Heart right ventricle (tissue), 16 donors: ENCODE measurements around the gene RAD21L1. TPM values are rescaled to one million over a fixed set of nuclear protein-coding genes. Genes with fewer than 3 reads are reported as not detected.

Source experiments
- ATAC-seq, 8 donors: fragments of 200-7000 bp; cut with Tn5 transposase; one replicate each; pipeline ENCODE4 v1.9.1; 2020; ENCODE audit warnings: mild to moderate bottlenecking in 8 of 8, moderate library complexity in 8 of 8, moderate number of reproducible peaks in 1 of 8
- DNase-seq, 2 donors: peaks; one replicate each; pipeline ENCODE4 v3.0.0-alpha.2; 2020
- H3K27ac ChIP-seq, 10 donors: fragments of 200-600 bp; sonication (generic) in 2 of 10; one replicate each; pipeline versions ENCODE4 v1.5.0 to v1.8.0; 2020 to 2022; ENCODE audit warnings: mild to moderate bottlenecking in 3 of 10
- H3K27me3 ChIP-seq, 7 donors: fragments of 200-600 bp; one replicate each; pipeline ENCODE4 v1.8.0; 2021 to 2022; ENCODE audit warnings: mild to moderate bottlenecking in 2 of 7
- H3K36me3 ChIP-seq, 9 donors: fragments of 200-600 bp; sonication (generic) in 1 of 9; one replicate each; pipeline versions ENCODE4 v1.5.0 to v1.8.0; 2020 to 2022; ENCODE audit warnings: mild to moderate bottlenecking in 2 of 9
- H3K4me1 ChIP-seq, 9 donors: fragments of 200-600 bp; sonication (generic) in 1 of 9; one replicate each; pipeline versions ENCODE4 v1.5.0 to v1.8.0; 2020 to 2022; ENCODE audit warnings: mild to moderate bottlenecking in 4 of 9
- H3K4me3 ChIP-seq, 10 donors: fragments of 200-600 bp; sonication (generic) in 2 of 10; one replicate each; pipeline versions ENCODE4 v1.5.0 to v1.8.0; 2020 to 2022; ENCODE audit warnings: mild to moderate bottlenecking in 7 of 10, moderate library complexity in 2 of 10
- H3K9me3 ChIP-seq, 11 donors: fragments of 200-600 bp in 10 of 11; sonication (generic) in 2 of 11; one replicate each; pipeline versions ENCODE4 v1.5.0 to v1.8.0; 2013 to 2022; ENCODE audit warnings: mild to moderate bottlenecking in 2 of 11, control low read depth in 1 of 11, moderate library complexity in 1 of 11
- CTCF ChIP-seq, 9 donors: fragments of 200-600 bp; sonication (generic) in 2 of 9; IDR thresholded peaks; one replicate each; pipeline versions ENCODE4 v1.5.0 to v1.8.0; 2021 to 2022; ENCODE audit warnings: antibody characterized with exemption in 9 of 9, mild to moderate bottlenecking in 5 of 9, moderate library complexity in 1 of 9
- WGBS, 2 donors: extraction: QIAGEN DNeasy Blood & Tissue Kit; methylation state at CpG; one replicate each; pipeline ENCODE4 v1.1.7; 2013; ENCODE audit warnings: inconsistent platforms in 1 of 2; 5-methylcytosine and 5-hydroxymethylcytosine counted together
- intact Hi-C, 10 donors: fragments of 100-400 bp; cut with DNase I; formaldehyde crosslinking; loops; one replicate each; pipeline versions ENCODE4 v1.11.1 to v1.14.2; 2022
- polyA plus RNA-seq, 2 donors: library from polyadenylated mRNA; stranded (reverse); fragments of 200-250 nt; gene quantifications; one replicate each; pipeline ENCODE4 v1.2.3, GENCODE V29; 2013
- total RNA-seq, 10 donors: library from RNA; stranded (reverse); fragmentation: NEBNext Ultra II Directional in 3 of 10; extraction: Animal tissue kit (Norgen Biotek cat#: 25700) in 3 of 10; gene quantifications; one replicate each; pipeline versions ENCODE4 v1.2.1 to v1.2.4, GENCODE V29; 2021 to 2023
- donor health status: Arrhythmogenic right ventricular cardiomyopathy.
- donor health status: ischemic (EF 13 %, LVEDD 7.1; RV severe dilation, severe dysfunction).
- donor health status: healthy with polysubstance abuse.
- donor health status: DM: no; HTN: yes; CAD: no.
- donor health status: DM: no; HTN: no; CAD: no.
- donor health status: ischemic (EF 25% LVEDD 6.9; RV normal size, moderate dysfunction).
- donor health status: ischemic (EF 25% LVEDD 5.7; RV mildly dilated, moderate dysfunction).
- donor health status: healthy.
- donor health status: DM: yes; HTN: yes; CAD: no.
- donor health status: Ischemic cardiomyopathy.
- donor health status: ischemic (EF 35%, LVEDD 5.7; RV mildly dilated, moderate dysfunction).
- donor health status: nonischemic (EF 11% LVEDD 7.7; RV severe dilation, severe dysfunction).
- donor health status: DM: yes; HTN: yes; CAD: no.
- donor health status: PGD.
- donor health status: ischemic (EF 29% LVEDD 5.4; RV normal size, mild dysfunction).
- donor health status: nonischemic (EF 23%, LVEDD 6.1; RV moderate dilation, normal function).

RAD21L1 gene
- total and polyA plus RNA-seq, 12 donors = not detected

DNA sequence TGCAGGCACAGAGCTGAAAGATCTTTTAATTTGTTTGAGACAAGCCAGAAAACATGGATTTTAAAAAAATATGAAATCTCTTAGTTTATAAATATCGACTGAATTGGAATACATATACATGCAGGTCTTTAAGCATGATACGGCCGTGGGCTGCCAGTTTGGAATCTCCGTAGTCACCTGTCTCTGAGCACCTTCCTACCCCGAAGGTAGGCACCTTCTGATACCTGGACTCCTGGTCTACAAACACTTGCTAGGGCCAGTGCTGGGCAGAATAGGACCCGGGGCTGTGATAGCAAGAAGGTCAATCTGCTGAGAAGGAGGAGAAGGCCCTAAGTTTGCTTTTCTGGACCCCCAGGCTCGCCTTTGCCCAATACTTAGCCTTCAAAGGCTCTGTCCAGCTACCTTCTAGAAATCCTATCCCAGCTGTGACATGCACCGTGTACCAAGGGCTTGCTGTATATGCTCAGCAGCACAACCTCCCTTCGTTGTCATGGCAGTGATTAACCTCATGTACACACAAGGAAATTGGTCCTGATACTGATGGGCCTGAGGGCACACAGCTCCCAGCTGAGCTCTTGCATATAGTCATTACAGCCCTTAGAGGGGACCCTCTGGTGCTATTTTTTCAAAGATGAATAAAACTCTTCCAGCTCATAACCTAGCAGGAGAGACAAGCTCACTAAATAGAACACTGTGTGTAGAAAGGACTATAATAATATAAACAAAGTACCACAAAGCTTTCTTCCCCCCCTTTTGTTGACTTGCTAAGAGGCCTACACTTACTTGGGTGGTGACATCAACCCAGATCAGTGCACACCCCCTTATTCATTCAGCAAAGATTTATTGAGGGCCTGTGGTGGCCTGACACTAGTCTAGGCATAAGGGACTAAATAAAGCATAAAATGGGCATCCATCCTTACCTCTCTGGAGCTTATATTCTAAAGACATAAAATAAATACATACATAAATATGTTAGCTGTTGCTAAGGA lies 58.0 kb downstream of the RAD21L1 start:
- peaks cover 0 to 6% (median 0%) of the 10 kb centered on the region in 9 donors for H3K36me3 ChIP-seq
- no peak for TF ChIP-seq CTCF (IDR thresholded peaks at IDR 0.05)

DNA sequence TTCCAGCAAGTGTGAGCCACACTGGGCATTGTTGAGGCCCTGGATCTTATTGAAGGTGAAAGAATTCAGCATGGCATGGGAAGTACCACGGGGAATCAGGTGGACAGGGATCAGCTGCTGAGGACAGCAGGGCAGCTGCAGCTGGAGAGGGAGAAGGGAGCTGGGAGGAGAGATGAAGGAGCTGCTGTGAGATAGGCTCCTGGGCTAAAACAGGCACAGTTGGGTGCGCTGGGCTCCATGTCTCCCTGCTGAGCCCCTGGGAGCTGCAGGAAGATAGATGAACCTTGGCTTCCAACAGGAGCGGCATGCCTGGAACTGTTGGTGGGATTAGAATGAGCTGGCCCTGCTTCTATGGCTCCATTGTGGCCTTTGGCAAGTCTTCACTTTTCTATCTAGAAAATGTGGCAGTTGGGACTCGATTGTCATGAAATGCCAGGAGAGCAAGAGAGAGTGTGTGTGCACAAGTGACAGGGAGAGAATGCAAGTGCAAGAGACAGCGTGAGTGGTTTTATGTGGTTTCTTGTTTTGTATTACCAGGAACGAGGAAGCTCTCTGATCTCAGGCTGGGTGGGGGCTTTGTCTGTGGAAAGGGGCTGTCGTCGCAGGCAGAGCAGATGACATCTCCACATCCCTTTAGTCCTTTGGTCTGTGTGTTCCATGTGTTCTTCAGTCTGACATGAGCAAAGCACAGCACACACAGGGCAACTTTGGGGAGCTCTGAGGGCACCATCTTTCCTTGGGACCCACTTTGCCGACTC lies 60.6 kb downstream of the RAD21L1 start:
- DNase-seq (no peak), ATAC-seq (peak in 1 of 8 donors; percentile 17)
- H3K4me3 ChIP-seq = no peak overlapping the region
- H3K9me3 ChIP-seq = no peaks in the 10 kb centered on the region
- peaks cover 0 to 6% (median 0%) of the 10 kb centered on the region in 9 donors for H3K36me3 ChIP-seq
- H3K27ac ChIP-seq = no peak overlapping the region
- intact Hi-C loops = no loop called here
- H3K4me1 ChIP-seq = peaks cover 0 to 26% (median 12%) of the 10 kb centered on the region in 9 donors
- WGBS, 2 donors = 76 to 84% methylated on average over 9 of the region's 9 CpGs
- no peaks in the 10 kb centered on the region for H3K27me3 ChIP-seq
- TF ChIP-seq CTCF (IDR thresholded peaks at IDR 0.05) = no peak

More for the DNA sequence above, 58.0 kb downstream of the RAD21L1 start:
- WGBS, 2 donors = 85 to 89% methylated on average over 9 of the region's 9 CpGs
- H3K9me3 ChIP-seq = no peaks in the 10 kb centered on the region
- ATAC-seq (no peak), DNase-seq (no peak)
- H3K4me3 ChIP-seq = no peak overlapping the region
- intact Hi-C loops = no loop called here
- H3K4me1 ChIP-seq = peaks cover 0 to 33% (median 18%) of the 10 kb centered on the region in 9 donors
- H3K27ac ChIP-seq = no peak overlapping the region
- no peaks in the 10 kb centered on the region for H3K27me3 ChIP-seq

DNA sequence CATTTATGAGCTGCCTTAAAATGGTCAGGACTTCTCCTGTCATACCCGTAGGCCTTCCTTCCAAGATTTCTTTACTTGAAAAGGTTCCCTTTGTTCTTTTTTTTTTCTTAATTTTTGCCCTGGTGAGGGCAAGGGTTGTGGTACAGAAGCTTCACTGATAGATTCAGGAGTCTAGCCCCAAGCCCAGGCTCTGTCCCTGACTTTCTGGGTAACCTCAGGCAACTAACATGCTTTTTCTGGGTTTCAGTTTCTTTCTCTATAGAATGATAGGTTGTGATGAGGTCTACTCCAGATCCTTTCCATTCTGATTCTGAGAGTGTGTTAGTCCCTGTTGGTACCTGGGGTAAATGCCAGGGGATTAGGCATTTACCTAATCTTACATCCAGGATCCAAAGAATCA lies 61.5 kb downstream of the RAD21L1 start:
- 90 to 92% methylated on average over 1 of the region's 1 CpG for WGBS, 2 donors
- ATAC-seq = no peak

More for the DNA sequence above, 61.5 kb downstream of the RAD21L1 start:
- intact Hi-C loops = no loop called here
- Histone ChIP-seq H3K9me3 (no peaks in the 10 kb centered on the region), H3K27ac (no peak overlapping the region), H3K4me3 (no peak overlapping the region), H3K36me3 (peaks cover 0 to 6% (median 0%) of the 10 kb centered on the region in 9 donors), H3K4me1 (peaks cover 0 to 23% (median 8%) of the 10 kb centered on the region in 9 donors), H3K27me3 (no peaks in the 10 kb centered on the region)
- no peak for DNase-seq
- TF ChIP-seq CTCF (IDR thresholded peaks at IDR 0.05) = no peak
